IMR-90 (cell line): Measurements from ENCODE around the gene SLC4A1.

Experiments
- BHLHE40 ChIP-seq: fragments of 150-350 bp; IDR thresholded peaks from 2 replicates; pipeline ENCODE4 v1.6.1; 2016; ENCODE audit warnings: mild to moderate bottlenecking, low read depth, low read length
- CTCF ChIP-seq: conservative IDR thresholded peaks from 2 replicates; pipeline ENCODE4 v1.5.1; 2012; ENCODE audit warnings: mild to moderate bottlenecking, low read depth, low read length, improper control_type of control experiment
- ELK1 ChIP-seq: fragments of 150-350 bp; IDR thresholded peaks from 2 replicates; pipeline ENCODE4 v1.6.1; 2016; ENCODE audit warnings: low read depth, mild to moderate bottlenecking, low read length, moderate library complexity, borderline replicate concordance
- POLR2A ChIP-seq: IDR thresholded peaks from 2 replicates; pipeline ENCODE4 v1.6.1; 2012; ENCODE audit warnings: mild to moderate bottlenecking, low read depth, low read length
- RCOR1 ChIP-seq: IDR thresholded peaks from 2 replicates; pipeline ENCODE4 v1.6.1; 2012; ENCODE audit warnings: mild to moderate bottlenecking, low read length, improper control_type of control experiment; ENCODE audit not compliant: insufficient replicate concordance
- SMC3 ChIP-seq: fragments of 150-350 bp; IDR thresholded peaks from 2 replicates; pipeline ENCODE4 v1.6.1; 2016; ENCODE audit warnings: low read depth, mild to moderate bottlenecking, antibody characterized with exemption, low read length, moderate library complexity

- TF ChIP-seq RCOR1: no peak
- TF ChIP-seq CTCF: no peak
- no peak for TF ChIP-seq BHLHE40
- no peak for TF ChIP-seq ELK1
- no peak for TF ChIP-seq POLR2A
- TF ChIP-seq SMC3: no peak
These were observed 18.3 kb downstream of the SLC4A1 start for GRCh38 chr17:44249501-44250246.
